Measurements from ENCODE around the gene PRODH2. TPM values are rescaled to one million over a fixed set of nuclear protein-coding genes. Genes with fewer than 3 reads are reported as not detected.

PRODH2 gene
- total RNA-seq, 1 experiment from 2014 or later, result 0.44 TPM

GRCh38 chr19:35852029-35852780, 39.6 kb upstream of the PRODH2 start, which contains the start of gene NPHS1:
Gene NPHS1 (minus strand): TSS chr19:35852504. CDS start chr19:35851837, 667 bp downstream.
- Histone ChIP-seq H3K9me2 (ENCODE audit: insufficient read depth) (no peaks in the 10 kb centered on the region), H3K9ac (ENCODE audit: low read length) (no peak within 1 kb of the TSS), H3K4me1 (ENCODE audit: control insufficient read depth in 1 of 2, insufficient read depth in 2 of 2, low read length in 2 of 2) (0 out of 4 replicates have a peak, but pooled peaks cover 0 to 2% of the 10 kb centered on the region in 2 experiments), H3K4me2 (ENCODE audit: low read length) (no peak within 1 kb of the TSS), H3K4me3 (replicated peaks in 1 of 2; ENCODE audit: low read depth in 1 of 2, low read length in 2 of 2) (0 out of 4 replicates have a peak within 1 kb of the TSS, but pooled peaks of 1 of the 2 experiments have one; percentile 7), H3K9me3 (ENCODE audit: control insufficient read depth in 1 of 2, insufficient read depth in 1 of 2, low read depth in 1 of 2, low read length in 2 of 2) (no peaks in the 10 kb centered on the region), H3K36me3 (ENCODE audit: control insufficient read depth in 1 of 2, insufficient read depth in 2 of 2, low read length in 2 of 2) (no peaks in the 10 kb centered on the region), H4K20me1 (ENCODE audit: insufficient read depth) (no peaks in the 10 kb centered on the region), H2AFZ (ENCODE audit: low read depth, low read length, poor library complexity, severe bottlenecking) (no peak within 1 kb of the TSS), H3K27me3 (ENCODE audit: insufficient read depth, low read length) (no peaks in the 10 kb centered on the region), H3K27ac (ENCODE audit: low read depth, low read length) (no peak within 1 kb of the TSS), H3K79me2 (ENCODE audit: insufficient read depth, low read length) (no peaks in the 10 kb centered on the region)
- intact Hi-C loops (cut with micrococcal nuclease), result no loop called here
- TF ChIP-seq, protein P1, sequence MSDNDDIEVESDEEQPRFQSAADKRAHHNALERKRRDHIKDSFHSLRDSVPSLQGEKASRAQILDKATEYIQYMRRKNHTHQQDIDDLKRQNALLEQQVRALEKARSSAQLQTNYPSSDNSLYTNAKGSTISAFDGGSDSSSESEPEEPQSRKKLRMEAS (IDR thresholded peaks at IDR 0.05), result no peak
- TF ChIP-seq RAD21 (IDR thresholded peaks at IDR 0.05; ENCODE audit: low read depth), result no peak
- TF ChIP-seq EGR1 (IDR thresholded peaks at IDR 0.05; ENCODE audit: low read depth), result no peak
- TF ChIP-seq, protein P2, sequence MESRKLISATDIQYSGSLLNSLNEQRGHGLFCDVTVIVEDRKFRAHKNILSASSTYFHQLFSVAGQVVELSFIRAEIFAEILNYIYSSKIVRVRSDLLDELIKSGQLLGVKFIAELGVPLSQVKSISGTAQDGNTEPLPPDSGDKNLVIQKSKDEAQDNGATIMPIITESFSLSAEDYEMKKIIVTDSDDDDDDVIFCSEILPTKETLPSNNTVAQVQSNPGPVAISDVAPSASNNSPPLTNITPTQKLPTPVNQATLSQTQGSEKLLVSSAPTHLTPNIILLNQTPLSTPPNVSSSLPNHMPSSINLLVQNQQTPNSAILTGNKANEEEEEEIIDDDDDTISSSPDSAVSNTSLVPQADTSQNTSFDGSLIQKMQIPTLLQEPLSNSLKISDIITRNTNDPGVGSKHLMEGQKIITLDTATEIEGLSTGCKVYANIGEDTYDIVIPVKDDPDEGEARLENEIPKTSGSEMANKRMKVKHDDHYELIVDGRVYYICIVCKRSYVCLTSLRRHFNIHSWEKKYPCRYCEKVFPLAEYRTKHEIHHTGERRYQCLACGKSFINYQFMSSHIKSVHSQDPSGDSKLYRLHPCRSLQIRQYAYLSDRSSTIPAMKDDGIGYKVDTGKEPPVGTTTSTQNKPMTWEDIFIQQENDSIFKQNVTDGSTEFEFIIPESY (IDR thresholded peaks at IDR 0.05; ENCODE audit: extremely low read depth, insufficient replicate concordance, low read length), result no peak
- no peak for TF ChIP-seq POLR2AphosphoS5 (IDR thresholded peaks at IDR 0.05; ENCODE audit: low read depth, low read length)
- no peak for TF ChIP-seq YY1 (IDR thresholded peaks at IDR 0.05; ENCODE audit: extremely low read depth, insufficient replicate concordance, low read depth, low read length)
- TF ChIP-seq, protein P3, sequence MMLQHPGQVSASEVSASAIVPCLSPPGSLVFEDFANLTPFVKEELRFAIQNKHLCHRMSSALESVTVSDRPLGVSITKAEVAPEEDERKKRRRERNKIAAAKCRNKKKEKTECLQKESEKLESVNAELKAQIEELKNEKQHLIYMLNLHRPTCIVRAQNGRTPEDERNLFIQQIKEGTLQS (IDR thresholded peaks at IDR 0.05), result no peak
- TF ChIP-seq SRF (IDR thresholded peaks at IDR 0.05; ENCODE audit: low read depth), result no peak
- TF ChIP-seq CTCF (IDR thresholded peaks at IDR 0.05 in 2 of 3, conservative IDR thresholded peaks at IDR 0.05 in 1 of 3; ENCODE audit: borderline replicate concordance in 1 of 3, insufficient read depth in 1 of 3, low read depth in 2 of 3, low read length in 2 of 3), result no peak
- no peak for TF ChIP-seq JUND (IDR thresholded peaks at IDR 0.05)
- TF ChIP-seq ELF1 (IDR thresholded peaks at IDR 0.05; ENCODE audit: borderline replicate concordance, low read depth), result no peak
- ChIA-PET CTCF (no interaction called here), RAD21 (ENCODE audit: low non-redundant PET in 1 of 2, low total read pairs in 2 of 2, uncharacterized antibody in 2 of 2, unreplicated experiment in 2 of 2) (no interaction called here), POLR2A (no interaction called here)
- DNase-seq (ENCODE audit: low read depth, low spot score) (no peak), ATAC-seq (no peak)
- no TSS peak for BruUV-seq (replicated peaks)
